MCF 10A (cell line): ENCODE results near the gene SDCCAG8. TPM values are rescaled to one million over a fixed set of nuclear protein-coding genes. Genes with fewer than 3 reads are reported as not detected.

Source experiments
- BruUV-seq: library from RNA; stranded (reverse); fragments of 400-500 nt; replicated peaks from 2 replicates; lab custom pipeline; 2021; lab: Mats Ljungman, UMichigan
- CTCF ChIA-PET: fragments of 300-600 bp; sonication (Branson Sonifier 250); formaldehyde crosslinking; extraction: SDS; loops from one replicate; lab custom pipeline; 2021; ENCODE audit warnings: antibody characterized with exemption, inconsistent platforms; lab: Yijun Ruan, JAX
- POLR2A ChIA-PET: fragments of 300-600, 350-650 bp; sonication (Branson Sonifier 250); formaldehyde crosslinking; extraction: SDS; loops from one replicate; lab custom pipeline; 2020; ENCODE audit warnings: antibody characterized with exemption, inconsistent platforms; lab: Yijun Ruan, JAX
- DNase-seq: peaks from one replicate; pipeline ENCODE4 v3.0.0-alpha.2; 2018; ENCODE audit not compliant: unreplicated experiment
- H3K27ac Mint-ChIP-seq: one replicate; pipeline ENCODE4 v1.8.0; 2022; ENCODE audit warnings: mild to moderate bottlenecking, low read depth, mixed read lengths; ENCODE audit not compliant: unreplicated experiment
- H3K27me3 Mint-ChIP-seq: one replicate; pipeline ENCODE4 v1.8.0; 2022; ENCODE audit warnings: mixed read lengths; ENCODE audit not compliant: insufficient read depth, unreplicated experiment
- H3K36me3 Mint-ChIP-seq: one replicate; pipeline ENCODE4 v1.8.0; 2022; ENCODE audit warnings: mild to moderate bottlenecking, moderate library complexity, mixed read lengths; ENCODE audit not compliant: insufficient read depth, unreplicated experiment
- H3K4me1 Mint-ChIP-seq: one replicate; pipeline ENCODE4 v1.8.0; 2022; ENCODE audit warnings: mixed read lengths; ENCODE audit not compliant: insufficient read depth, unreplicated experiment
- H3K4me3 Mint-ChIP-seq: one replicate; pipeline ENCODE4 v1.8.0; 2022; ENCODE audit warnings: mild to moderate bottlenecking, moderate library complexity, mixed read lengths; ENCODE audit not compliant: unreplicated experiment
- H3K9me3 Mint-ChIP-seq: one replicate; pipeline ENCODE4 v1.8.0; 2022; ENCODE audit warnings: mixed read lengths; ENCODE audit not compliant: unreplicated experiment
- intact Hi-C: fragments of 100-400 bp; cut with micrococcal nuclease; formaldehyde crosslinking; loops from 2 replicates; pipeline ENCODE4 v1.14.1; 2022
- total RNA-seq: library from RNA; stranded (reverse); gene quantifications from 2 replicates; pipeline ENCODE4 v1.2.3, GENCODE V29; 2022
- TF ChIP-seq, protein P1 (sequence below): fragments of 200-600 bp; IDR thresholded peaks from one replicate; pipeline ENCODE4 v1.8.0; 2022; ENCODE audit warnings: antibody characterized with exemption, mild to moderate bottlenecking; ENCODE audit not compliant: unreplicated experiment

SDCCAG8 gene
- total RNA-seq, 1 experiment from 2014 or later, result 128 TPM

DNA sequence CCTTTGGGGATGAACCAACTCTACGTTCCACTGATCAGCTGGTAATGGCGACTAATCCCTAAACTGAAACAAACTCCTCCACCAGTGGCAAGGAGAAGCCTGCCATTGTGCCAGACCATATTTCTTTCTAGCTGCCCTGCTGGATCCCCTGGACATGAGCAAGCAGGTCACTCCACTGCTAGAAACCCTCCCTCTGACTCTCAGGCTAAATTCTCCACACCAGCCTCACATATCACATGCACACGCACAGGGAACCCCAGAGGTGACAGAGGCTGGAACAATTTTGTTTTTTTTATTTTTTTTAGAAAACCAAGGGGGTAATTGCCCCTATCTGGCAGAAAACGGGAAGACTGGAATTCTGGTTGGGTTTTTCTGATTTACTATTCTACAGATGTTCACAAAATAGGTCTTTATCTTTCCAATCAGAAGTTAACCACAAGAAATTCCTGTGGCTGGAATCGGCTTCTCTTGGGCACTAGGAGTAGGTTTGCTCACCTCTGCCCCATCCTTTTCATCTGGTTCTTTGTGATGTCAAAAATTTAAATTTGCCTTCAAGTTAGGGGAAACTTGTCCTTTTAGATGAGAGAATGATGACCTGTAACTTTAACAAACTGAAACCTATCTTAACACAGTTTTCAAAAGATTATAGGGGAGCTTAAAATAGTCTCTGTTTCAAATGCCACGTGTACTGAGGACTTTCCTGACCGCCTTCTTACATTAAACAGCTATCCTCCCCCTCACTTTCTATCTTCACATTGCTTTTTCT is 258.1 kb downstream of the SDCCAG8 start:
- Mint-ChIP-seq H3K27me3 (no peaks in the 10 kb centered on the region), H3K36me3 (no peaks in the 10 kb centered on the region), H3K4me3 (no peak overlapping the region), H3K9me3 (no peaks in the 10 kb centered on the region), H3K4me1 (no peaks in the 10 kb centered on the region), H3K27ac (no peak overlapping the region)
- DNase-seq, result peak; percentile 25
- intact Hi-C loops, result no loop called here
- POLR2A ChIA-PET, result interaction anchor here (2.5 kb wide), 1 partner anchor 11 kb away, joined by 7 read pairs; no protein-coding TSS in a partner anchor
- TF ChIP-seq, protein P1, sequence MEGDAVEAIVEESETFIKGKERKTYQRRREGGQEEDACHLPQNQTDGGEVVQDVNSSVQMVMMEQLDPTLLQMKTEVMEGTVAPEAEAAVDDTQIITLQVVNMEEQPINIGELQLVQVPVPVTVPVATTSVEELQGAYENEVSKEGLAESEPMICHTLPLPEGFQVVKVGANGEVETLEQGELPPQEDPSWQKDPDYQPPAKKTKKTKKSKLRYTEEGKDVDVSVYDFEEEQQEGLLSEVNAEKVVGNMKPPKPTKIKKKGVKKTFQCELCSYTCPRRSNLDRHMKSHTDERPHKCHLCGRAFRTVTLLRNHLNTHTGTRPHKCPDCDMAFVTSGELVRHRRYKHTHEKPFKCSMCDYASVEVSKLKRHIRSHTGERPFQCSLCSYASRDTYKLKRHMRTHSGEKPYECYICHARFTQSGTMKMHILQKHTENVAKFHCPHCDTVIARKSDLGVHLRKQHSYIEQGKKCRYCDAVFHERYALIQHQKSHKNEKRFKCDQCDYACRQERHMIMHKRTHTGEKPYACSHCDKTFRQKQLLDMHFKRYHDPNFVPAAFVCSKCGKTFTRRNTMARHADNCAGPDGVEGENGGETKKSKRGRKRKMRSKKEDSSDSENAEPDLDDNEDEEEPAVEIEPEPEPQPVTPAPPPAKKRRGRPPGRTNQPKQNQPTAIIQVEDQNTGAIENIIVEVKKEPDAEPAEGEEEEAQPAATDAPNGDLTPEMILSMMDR, result no peak
- no TSS peak for BruUV-seq
- CTCF ChIA-PET, result interaction anchor here (0.6 to 1.5 kb wide), 2 partner anchors 11 to 339 kb away, joined by 3 read pairs; no protein-coding TSS in a partner anchor

DNA sequence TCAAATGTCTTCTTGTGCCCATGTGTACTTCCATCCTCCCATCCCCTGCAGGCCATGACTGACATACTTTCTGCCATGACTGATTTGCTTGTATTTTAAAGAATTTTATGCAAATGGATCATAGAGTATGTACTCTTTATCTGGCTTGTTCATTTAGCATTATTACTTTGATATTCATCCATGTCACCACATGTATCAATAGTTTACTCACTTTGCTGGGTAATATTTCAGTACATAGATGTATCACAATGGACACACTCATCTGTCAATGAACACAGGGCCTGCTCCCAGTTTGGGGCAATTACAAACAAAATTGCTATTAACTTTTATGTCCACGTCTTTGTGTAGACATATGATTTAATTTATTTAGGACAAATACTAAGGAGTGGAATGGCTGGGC is 259.1 kb downstream of the SDCCAG8 start:
- Mint-ChIP-seq H3K27me3 (no peaks in the 10 kb centered on the region), H3K4me1 (no peaks in the 10 kb centered on the region), H3K36me3 (no peaks in the 10 kb centered on the region), H3K9me3 (no peaks in the 10 kb centered on the region), H3K4me3 (no peak overlapping the region), H3K27ac (no peak overlapping the region)
- CTCF ChIA-PET, result no interaction called here
- no peak for DNase-seq
- POLR2A ChIA-PET, result no interaction called here
- TF ChIP-seq, protein P1, result no peak
- intact Hi-C loops, result no loop called here
- no TSS peak for BruUV-seq

DNA sequence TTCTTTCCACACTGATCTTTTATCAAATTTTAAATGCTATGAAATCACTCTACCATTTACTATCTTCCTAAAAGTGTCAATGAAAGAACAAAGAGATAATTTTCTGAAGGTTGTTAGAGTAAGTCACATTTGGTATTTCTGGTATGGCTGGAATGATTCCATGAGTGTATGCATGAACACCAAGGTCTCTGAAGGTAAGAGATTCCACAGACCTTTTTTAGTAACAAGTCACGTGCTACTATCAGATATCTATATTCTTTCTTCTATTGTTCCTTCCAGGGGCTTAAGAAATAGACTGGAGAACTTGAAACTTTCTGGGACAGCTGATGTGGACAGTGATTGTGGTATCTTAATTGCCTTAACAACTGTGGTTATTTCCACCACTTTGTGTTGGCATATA is 265.0 kb downstream of the SDCCAG8 start:
- ChIA-PET POLR2A (interaction anchor here (0.6 to 0.7 kb wide), 3 partner anchors 14 to 993 kb away, joined by 3 to 5 read pairs (median 3); no protein-coding TSS in a partner anchor), CTCF (no interaction called here)
- peaks cover 13% of the 10 kb centered on the region for H3K4me1 Mint-ChIP-seq
- no peak for DNase-seq
- H3K9me3 Mint-ChIP-seq, result no peaks in the 10 kb centered on the region
- H3K4me3 Mint-ChIP-seq, result no peak overlapping the region
- intact Hi-C loops, result no loop called here
- H3K27me3 Mint-ChIP-seq, result no peaks in the 10 kb centered on the region
- H3K27ac Mint-ChIP-seq, result no peak overlapping the region
- BruUV-seq, result no TSS peak
- TF ChIP-seq, protein P1, result no peak
- no peaks in the 10 kb centered on the region for H3K36me3 Mint-ChIP-seq

DNA sequence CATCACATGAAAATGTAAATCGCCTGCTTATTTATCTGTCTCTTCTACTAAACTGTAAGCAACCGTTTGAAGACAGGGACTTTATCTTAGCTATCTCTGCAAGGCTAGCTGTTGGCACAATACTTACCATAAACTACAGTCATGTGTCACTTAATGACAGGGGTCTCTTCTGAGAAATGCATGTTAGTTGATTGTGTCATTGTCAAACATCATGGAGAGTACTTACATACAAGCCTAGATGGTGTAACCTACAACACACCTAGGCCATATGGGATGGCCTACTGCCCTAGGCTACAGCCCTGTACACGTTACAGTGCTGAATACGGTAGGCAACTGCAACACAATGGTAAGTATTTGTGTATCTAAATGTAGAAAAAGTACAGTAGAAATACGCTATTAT is 267.9 kb downstream of the SDCCAG8 start:
- intact Hi-C loops, result no loop called here
- Mint-ChIP-seq H3K4me1 (peaks cover 13% of the 10 kb centered on the region), H3K27me3 (no peaks in the 10 kb centered on the region), H3K4me3 (no peak overlapping the region), H3K36me3 (peaks cover 6% of the 10 kb centered on the region), H3K27ac (no peak overlapping the region), H3K9me3 (peaks cover 6% of the 10 kb centered on the region)
- BruUV-seq, result no TSS peak
- CTCF ChIA-PET, result interaction anchor here (0.9 kb wide), 1 partner anchor 8 kb away, joined by 3 read pairs; no protein-coding TSS in a partner anchor
- POLR2A ChIA-PET, result interaction anchor here (0.7 to 1.8 kb wide), 2 partner anchors 18 to 787 kb away, joined by 3 to 5 read pairs; no protein-coding TSS in a partner anchor
- no peak for DNase-seq
- TF ChIP-seq, protein P1, result no peak
